Caco-2 (cell line): ENCODE data around the gene TWNK. TPM values are rescaled to one million over a fixed set of nuclear protein-coding genes. Genes with fewer than 3 reads are reported as not detected.

Source experiments
- BruUV-seq: library from RNA; stranded (reverse); fragments of 400-500 nt; replicated peaks from 2 replicates; lab custom pipeline; 2021; lab: Mats Ljungman, UMichigan
- CTCF ChIA-PET: fragments of 300-600 bp; sonication (Branson Sonifier 250); formaldehyde crosslinking; loops from one replicate; lab custom pipeline; 2022; ENCODE audit warnings: antibody characterized with exemption; lab: Charles Lee
- POLR2A ChIA-PET: fragments of 300-600 bp; sonication (Branson Sonifier 250); formaldehyde crosslinking; loops from one replicate; lab custom pipeline; 2022; ENCODE audit warnings: antibody characterized with exemption; lab: Charles Lee
- DNase-seq, 2 experiments: peaks; one replicate each; pipeline versions ENCODE4 v3.0.0 to v3.0.0-alpha.2; 2020 to 2022
- H3K27me3 ChIP-seq: replicated peaks from 2 replicates; pipeline ENCODE4 v1.6.0; 2011; ENCODE audit warnings: low read length; ENCODE audit not compliant: control insufficient read depth, insufficient read depth
- H3K36me3 ChIP-seq: 2 replicates; pipeline ENCODE4 v1.5.1; 2011; ENCODE audit warnings: low read length; ENCODE audit not compliant: control insufficient read depth, insufficient read depth
- H3K4me1 ChIP-seq: fragments of 250-450 bp; sonication (Bioruptor Pico); 2 replicates; pipeline ENCODE4 v1.5.1; 2020; ENCODE audit warnings: mild to moderate bottlenecking
- H3K4me3 ChIP-seq: 2 replicates; pipeline ENCODE4 v1.5.1; 2011; ENCODE audit warnings: low read depth, mild to moderate bottlenecking, control low read depth, low read length
- H3K9me3 ChIP-seq: fragments of 250-450 bp; sonication (Bioruptor Pico); 2 replicates; pipeline ENCODE4 v1.5.1; 2020; ENCODE audit warnings: mild to moderate bottlenecking, moderate library complexity
- H3K27ac Mint-ChIP-seq: one replicate; pipeline ENCODE4 v1.8.0; 2022; ENCODE audit warnings: mixed read lengths; ENCODE audit not compliant: unreplicated experiment
- H3K27me3 Mint-ChIP-seq: one replicate; pipeline ENCODE4 v1.8.0; 2022; ENCODE audit warnings: mixed read lengths; ENCODE audit not compliant: insufficient read depth, unreplicated experiment
- H3K36me3 Mint-ChIP-seq: one replicate; pipeline ENCODE4 v1.8.0; 2022; ENCODE audit warnings: mild to moderate bottlenecking, mixed read lengths; ENCODE audit not compliant: insufficient read depth, unreplicated experiment
- H3K4me1 Mint-ChIP-seq: one replicate; pipeline ENCODE4 v1.8.0; 2022; ENCODE audit warnings: low read depth, mixed read lengths; ENCODE audit not compliant: unreplicated experiment
- H3K4me3 Mint-ChIP-seq: one replicate; pipeline ENCODE4 v1.8.0; 2022; ENCODE audit warnings: mild to moderate bottlenecking, moderate library complexity, mixed read lengths; ENCODE audit not compliant: unreplicated experiment
- H3K9me3 Mint-ChIP-seq: one replicate; pipeline ENCODE4 v1.8.0; 2022; ENCODE audit warnings: mixed read lengths; ENCODE audit not compliant: unreplicated experiment
- CTCF ChIP-seq, 2 experiments: fragments of 200-600 bp in 1 of 2; IDR thresholded peaks; 1 replicate in 1 of 2; 2 replicates in 1 of 2; pipeline versions ENCODE4 v1.5.1 to v1.8.0; 2011 to 2022; ENCODE audit warnings: antibody characterized with exemption in 1 of 2, control low read depth in 1 of 2, inconsistent platforms in 1 of 2, low read depth in 1 of 2, low read length in 1 of 2, mild to moderate bottlenecking in 1 of 2, moderate library complexity in 1 of 2; ENCODE audit not compliant: insufficient read depth in 1 of 2, severe bottlenecking in 1 of 2, unreplicated experiment in 1 of 2
- intact Hi-C: fragments of 100-400 bp; cut with micrococcal nuclease; formaldehyde crosslinking; loops from one replicate; pipeline ENCODE4 v1.10.0; 2022; ENCODE audit not compliant: unreplicated experiment
- total RNA-seq: library from RNA; stranded (reverse); gene quantifications from 2 replicates; pipeline ENCODE4 v1.2.3, GENCODE V29; 2022

Gene TWNK
- total RNA-seq, 1 experiment from 2014 or later, result 29.8 TPM

- intact Hi-C loops, result no loop called here
- Histone ChIP-seq H3K27me3 (no peaks in the 10 kb centered on the region), H3K9me3 (no peaks in the 10 kb centered on the region), H3K4me3 (peak overlapping the region; percentile 44), H3K36me3 (peaks cover 2% of the 10 kb centered on the region), H3K4me1 (peaks cover 4% of the 10 kb centered on the region)
- peaks cover 51% of the 10 kb centered on the region for H3K36me3 Mint-ChIP-seq
- POLR2A ChIA-PET, result no interaction called here
- peak overlapping the region; percentile 89 for H3K27ac Mint-ChIP-seq
- H3K27me3 Mint-ChIP-seq, result no peaks in the 10 kb centered on the region
- peaks cover 10% of the 10 kb centered on the region for H3K4me1 Mint-ChIP-seq
- no peak for DNase-seq
- H3K4me3 Mint-ChIP-seq, result peak overlapping the region; percentile 100
- TF ChIP-seq CTCF (IDR thresholded peaks at IDR 0.05; ENCODE audit: insufficient read depth in 1 of 2, low read depth in 1 of 2, low read length in 1 of 2, severe bottlenecking in 1 of 2, unreplicated experiment in 1 of 2), result no peak
- H3K9me3 Mint-ChIP-seq, result no peaks in the 10 kb centered on the region
- CTCF ChIA-PET, result interaction anchor here (1.0 to 2.0 kb wide), 4 partner anchors 9 to 24 kb away, joined by 3 to 8 read pairs (median 7); no protein-coding TSS in a partner anchor
- BruUV-seq, result TSS peak; percentile 57
Measured at GRCh38 chr10:100987685-100988049, 324 bp downstream of the TWNK start.

GRCh38 chr10:100988166-100988565, 823 bp downstream of the TWNK start:
- POLR2A ChIA-PET, result no interaction called here
- BruUV-seq, result no TSS peak
- H3K36me3 ChIP-seq, result peaks cover 2% of the 10 kb centered on the region
- intact Hi-C loops, result no loop called here
- Mint-ChIP-seq H3K27me3 (no peaks in the 10 kb centered on the region), H3K27ac (peak overlapping the region; percentile 89), H3K9me3 (no peaks in the 10 kb centered on the region), H3K36me3 (peaks cover 56% of the 10 kb centered on the region), H3K4me3 (peak overlapping the region; percentile 100), H3K4me1 (peaks cover 10% of the 10 kb centered on the region)
- CTCF ChIA-PET, result interaction anchor here (0.5 to 1.3 kb wide), 2 partner anchors 9 to 53 kb away, joined by 4 to 6 read pairs; no protein-coding TSS in a partner anchor
- DNase-seq, result no peak
- peaks cover 4% of the 10 kb centered on the region for H3K4me1 ChIP-seq
- peak overlapping the region; percentile 44 for H3K4me3 ChIP-seq
- H3K9me3 ChIP-seq, result no peaks in the 10 kb centered on the region
- H3K27me3 ChIP-seq, result no peaks in the 10 kb centered on the region
- no peak for TF ChIP-seq CTCF (IDR thresholded peaks at IDR 0.05; ENCODE audit: insufficient read depth in 1 of 2, low read depth in 1 of 2, low read length in 1 of 2, severe bottlenecking in 1 of 2, unreplicated experiment in 1 of 2)

- H3K4me1 Mint-ChIP-seq, result peaks cover 16% of the 10 kb centered on the region
- ChIA-PET CTCF (interaction anchor here (1.3 kb wide), 1 partner anchor 8 kb away, joined by 6 read pairs; no protein-coding TSS in a partner anchor), POLR2A (no interaction called here)
- Histone ChIP-seq H3K36me3 (no peaks in the 10 kb centered on the region; the same call in none of the 2 replicates), H3K4me1 (peaks cover 4% of the 10 kb centered on the region), H3K4me3 (no peak overlapping the region), H3K9me3 (no peaks in the 10 kb centered on the region), H3K27me3 (no peaks in the 10 kb centered on the region)
- no peak for DNase-seq
- no peaks in the 10 kb centered on the region for H3K27me3 Mint-ChIP-seq
- H3K4me3 Mint-ChIP-seq, result no peak overlapping the region
- intact Hi-C loops, result no loop called here
- no TSS peak for BruUV-seq
- no peak overlapping the region for H3K27ac Mint-ChIP-seq
- no peaks in the 10 kb centered on the region for H3K9me3 Mint-ChIP-seq
- peaks cover 60% of the 10 kb centered on the region for H3K36me3 Mint-ChIP-seq
- no peak for TF ChIP-seq CTCF (IDR thresholded peaks at IDR 0.05; ENCODE audit: insufficient read depth in 1 of 2, low read depth in 1 of 2, low read length in 1 of 2, severe bottlenecking in 1 of 2, unreplicated experiment in 1 of 2)
Measured at GRCh38 chr10:100989088-100989487, 1.7 kb downstream of the TWNK start.
